HG03354 (cell line): ENCODE data around the gene MARCOL.
"Not testable (repeated sequence)": the region's sequence is repeated elsewhere in the genome, so short reads cannot be mapped to it uniquely, and the experiment has no call there.

Experiments
- ATAC-seq: cut with Tn5 transposase; IDR thresholded peaks from one replicate; pipeline ENCODE4 v1.9.1; 2021; ENCODE audit warnings: mild to moderate bottlenecking; ENCODE audit not compliant: unreplicated experiment, poor library complexity, severe bottlenecking

The MARCOL gene

GRCh38 chr5:148259288-148259687 lies 21.0 kb downstream of the MARCOL start:
- no peak for ATAC-seq

GRCh38 chr5:148261221-148261620 lies 22.9 kb downstream of the MARCOL start:
- ATAC-seq, result no peak

- ATAC-seq, result no peak
Observed at GRCh38 chr5:148267962-148268361, 29.6 kb downstream of the MARCOL start.

GRCh38 chr5:148268566-148268965 lies 30.2 kb downstream of the MARCOL start, which contains the start of gene SPINK13:
SPINK13 (plus strand) TSS chr5:148268794; CDS start chr5:148270073, 1,279 bp downstream.
- ATAC-seq, result no peak

- ATAC-seq, result not testable (repeated sequence)
Observed at GRCh38 chr5:148275129-148275528, 36.8 kb downstream of the MARCOL start.

- ATAC-seq, result not testable (repeated sequence)
Observed at GRCh38 chr5:148280893-148281292, 42.6 kb downstream of the MARCOL start.

GRCh38 chr5:148281336-148281735 lies 43.0 kb downstream of the MARCOL start:
- ATAC-seq, result not testable (repeated sequence)

- ATAC-seq, result no peak
Observed at GRCh38 chr5:148290271-148291195, 52.2 kb downstream of the MARCOL start.
